ENCODE results near the gene HOXB9. TPM values are rescaled to one million over a fixed set of nuclear protein-coding genes. Genes with fewer than 3 reads are reported as not detected.

The HOXB9 gene
- total and polyA plus RNA-seq, 2 donors (not counting 3 experiments of a cell fraction or from before 2014, with no cell fraction given), result 0.79 to 1.1 TPM

GRCh38 chr17:48591255-48592056, 34.7 kb downstream of the HOXB9 start:
- Histone ChIP-seq H3K9me1 (replicated peaks; ENCODE audit: control insufficient read depth, extremely low read depth, insufficient read depth, low read length) (no peaks in the 10 kb centered on the region), H3K27ac (ENCODE audit: insufficient read depth, low read depth, low read length) (no peak overlapping the region), H3K27me3 (ENCODE audit: control insufficient read depth in 2 of 2, insufficient read depth in 2 of 2, low read length in 2 of 2) (no peaks in the 10 kb centered on the region), H3K9me3 (replicated peaks; ENCODE audit: control insufficient read depth, insufficient read depth, low read length) (no peaks in the 10 kb centered on the region), H2AFZ (ENCODE audit: low read depth, low read length) (no peak overlapping the region), H3K4me3 (replicated peaks in 1 of 3; ENCODE audit: insufficient read depth in 1 of 3, low read depth in 1 of 3, low read length in 3 of 3) (no peak overlapping the region), H3K9ac (replicated peaks; ENCODE audit: extremely low read depth, insufficient read depth, low read length) (no peak overlapping the region), H4K20me1 (replicated peaks; ENCODE audit: control insufficient read depth, extremely low read depth, insufficient read depth, low read length) (no peaks in the 10 kb centered on the region), H3K79me2 (ENCODE audit: control insufficient read depth, insufficient read depth, low read length) (peaks cover 25% of the 10 kb centered on the region), H3K4me2 (ENCODE audit: insufficient read depth, low read length) (no peak overlapping the region), H3K4me1 (ENCODE audit: control insufficient read depth, extremely low read depth, insufficient read depth, low read length) (peaks cover 34% of the 10 kb centered on the region), H3K36me3 (ENCODE audit: control insufficient read depth in 2 of 2, extremely low read depth in 1 of 2, insufficient read depth in 2 of 2, low read length in 2 of 2) (peaks cover 3 to 11% of the 10 kb centered on the region in 2 experiments)
- no peak for FAIRE-seq
- POLR2A ChIA-PET, result no interaction called here
- dilution Hi-C loops (cut with MboI; ENCODE audit: extremely low pct_ligation_motif_present, low sequenced_read_pairs) (no loop called here), intact Hi-C loops (cut with micrococcal nuclease) (no loop called here)
- BruUV-seq (replicated peaks), result no TSS peak
- CTCF ChIA-PET, result interaction anchor here (1.4 to 2.4 kb wide), 4 partner anchors 100 to 328 kb away, joined by 3 to 11 read pairs (median 6); no protein-coding TSS in a partner anchor
- TF ChIP-seq MYC (IDR thresholded peaks at IDR 0.05; ENCODE audit: low read depth, low read length) (no peak), CTCF (IDR thresholded peaks at IDR 0.05; ENCODE audit: extremely low read depth in 1 of 2, insufficient read depth in 1 of 2, low read depth in 1 of 2, low read length in 2 of 2) (no peak), POLR2AphosphoS5 (IDR thresholded peaks at IDR 0.05; ENCODE audit: insufficient read depth, low read depth, low read length) (no peak), FOS (IDR thresholded peaks at IDR 0.05; ENCODE audit: borderline replicate concordance, insufficient read depth, low read length) (no peak), MAX (IDR thresholded peaks at IDR 0.05; ENCODE audit: insufficient read depth, insufficient read length) (no peak), GATA2 (IDR thresholded peaks at IDR 0.05; ENCODE audit: insufficient read depth, insufficient read length, low read depth, low read length) (no peak), JUN (IDR thresholded peaks at IDR 0.05; ENCODE audit: borderline replicate concordance, insufficient read depth, insufficient read length, low read depth) (no peak), POLR2A (IDR thresholded peaks at IDR 0.05; ENCODE audit: low read depth, low read length) (no peak), EZH2 (IDR thresholded peaks at IDR 0.05; ENCODE audit: borderline replicate concordance, low read depth, low read length, severe bottlenecking) (no peak)
- DNase-seq (ENCODE audit: low read depth, low spot score), result no peak

Measured in endothelial cell of umbilical vein (primary cell).